Endothelial cell of umbilical vein (primary cell): ENCODE data around the gene OLFM2. TPM values are rescaled to one million over a fixed set of nuclear protein-coding genes. Genes with fewer than 3 reads are reported as not detected.

Experiments used
- BruUV-seq: library from RNA; stranded (reverse); fragments of 400-500 nt; replicated peaks from 2 replicates; lab custom pipeline; 2021; lab: Mats Ljungman, UMichigan
- CTCF ChIA-PET: fragments of 300-600, 350-600 bp; sonication (Branson Sonifier 250); formaldehyde crosslinking; loops from one replicate; lab custom pipeline; 2021; ENCODE audit warnings: antibody characterized with exemption, inconsistent platforms; lab: Charles Lee
- POLR2A ChIA-PET: fragments of 300-600, 350-600 bp; sonication (Branson Sonifier 250); formaldehyde crosslinking; loops from one replicate; lab custom pipeline; 2021; ENCODE audit warnings: antibody characterized with exemption, inconsistent platforms; lab: Charles Lee
- DNase-seq: peaks from one replicate; pipeline ENCODE4 v3.0.0-alpha.2; 2011; ENCODE audit warnings: low read depth, low spot score
- FAIRE-seq: peaks from 2 replicates; lab custom pipeline; 2011; peaks lifted over from hg19 to GRCh38; lab: Jason Lieb, UNC
- H2AFZ ChIP-seq: 2 replicates; pipeline ENCODE4 v1.6.0; 2012; ENCODE audit warnings: low read depth, low read length, control low read depth, inconsistent platforms
- H3K27ac ChIP-seq: 2 replicates; pipeline ENCODE4 v1.5.1; 2011; ENCODE audit warnings: low read depth, mild to moderate bottlenecking, control low read depth, low read length, moderate library complexity; ENCODE audit not compliant: insufficient read depth
- H3K27me3 ChIP-seq, 2 experiments: 2 replicates each; pipeline versions ENCODE4 v1.6.0 to v1.6.1; 2011; ENCODE audit warnings: low read length in 2 of 2, mixed read lengths in 1 of 2; ENCODE audit not compliant: control insufficient read depth in 2 of 2, insufficient read depth in 2 of 2
- H3K36me3 ChIP-seq, 2 experiments: 2 replicates in 1 of 2; 3 replicates in 1 of 2; pipeline ENCODE4 v1.5.1; 2011; ENCODE audit warnings: low read length in 2 of 2, mild to moderate bottlenecking in 1 of 2, moderate library complexity in 1 of 2; ENCODE audit not compliant: control insufficient read depth in 2 of 2, insufficient read depth in 2 of 2; ENCODE audit errors: extremely low read depth in 1 of 2
- H3K4me1 ChIP-seq: 3 replicates; pipeline ENCODE4 v1.5.1; 2011; ENCODE audit warnings: mild to moderate bottlenecking, low read length; ENCODE audit not compliant: control insufficient read depth, insufficient read depth; ENCODE audit errors: extremely low read depth
- H3K4me2 ChIP-seq: 2 replicates; pipeline ENCODE4 v1.6.1; 2011; ENCODE audit warnings: low read length, control low read depth, mixed read lengths; ENCODE audit not compliant: insufficient read depth
- H3K4me3 ChIP-seq, 3 experiments: fragments of 200-600 bp in 1 of 3; sonication (generic), shearing (Covaris generic) in 1 of 3; replicated peaks in 1 of 3; 2 replicates each; pipeline ENCODE4 v1.5.1; 2011 to 2016; ENCODE audit warnings: control low read depth in 3 of 3, low read length in 3 of 3, mild to moderate bottlenecking in 2 of 3, inconsistent platforms in 1 of 3, low read depth in 1 of 3, moderate library complexity in 1 of 3; ENCODE audit not compliant: insufficient read depth in 1 of 3
- H3K79me2 ChIP-seq: 2 replicates; pipeline ENCODE4 v1.6.0; 2012; ENCODE audit warnings: low read length, inconsistent platforms; ENCODE audit not compliant: control insufficient read depth, insufficient read depth
- H3K9ac ChIP-seq: replicated peaks from 2 replicates; pipeline ENCODE3; 2011; ENCODE audit warnings: low read length, control low read depth; ENCODE audit not compliant: insufficient read depth; ENCODE audit errors: extremely low read depth
- H3K9me1 ChIP-seq: replicated peaks from 3 replicates; pipeline ENCODE4 v1.6.0; 2011; ENCODE audit warnings: mild to moderate bottlenecking, low read length; ENCODE audit not compliant: control insufficient read depth, insufficient read depth; ENCODE audit errors: extremely low read depth
- H3K9me3 ChIP-seq: replicated peaks from 2 replicates; pipeline ENCODE4 v1.5.1; 2012; ENCODE audit warnings: low read length, inconsistent platforms; ENCODE audit not compliant: control insufficient read depth, insufficient read depth
- H4K20me1 ChIP-seq: replicated peaks from 2 replicates; pipeline ENCODE3; 2011; ENCODE audit warnings: mild to moderate bottlenecking, low read length; ENCODE audit not compliant: control insufficient read depth, insufficient read depth; ENCODE audit errors: extremely low read depth
- CTCF ChIP-seq, 2 donors: IDR thresholded peaks; 1 replicate in 1 of 2; 2 replicates in 1 of 2; pipeline ENCODE4 v1.5.1; 2011; ENCODE audit warnings: low read length in 2 of 2, mild to moderate bottlenecking in 2 of 2, moderate library complexity in 2 of 2, control low read depth in 1 of 2, inconsistent platforms in 1 of 2, low read depth in 1 of 2; ENCODE audit not compliant: insufficient read depth in 1 of 2; ENCODE audit errors: extremely low read depth in 1 of 2
- EZH2 ChIP-seq: IDR thresholded peaks from 2 replicates; pipeline ENCODE4 v1.6.1; 2012; ENCODE audit warnings: borderline replicate concordance, low read depth, mild to moderate bottlenecking, moderate library complexity, low read length, inconsistent platforms; ENCODE audit not compliant: severe bottlenecking
- FOS ChIP-seq: IDR thresholded peaks from 2 replicates; pipeline ENCODE4 v1.6.1; 2011; ENCODE audit warnings: mild to moderate bottlenecking, low read length, moderate library complexity, borderline replicate concordance; ENCODE audit not compliant: insufficient read depth
- GATA2 ChIP-seq: IDR thresholded peaks from 2 replicates; pipeline ENCODE4 v1.7.0; 2011; ENCODE audit warnings: low read depth, mild to moderate bottlenecking, moderate library complexity, mixed read lengths, low read length; ENCODE audit not compliant: insufficient read length, insufficient read depth
- JUN ChIP-seq: IDR thresholded peaks from 2 replicates; pipeline ENCODE4 v1.6.1; 2011; ENCODE audit warnings: borderline replicate concordance, low read depth; ENCODE audit not compliant: insufficient read length, insufficient read depth
- MAX ChIP-seq: IDR thresholded peaks from 2 replicates; pipeline ENCODE4 v1.6.1; 2011; ENCODE audit not compliant: insufficient read depth, insufficient read length
- MYC ChIP-seq: IDR thresholded peaks from one replicate; pipeline ENCODE4 v1.6.1; 2011; ENCODE audit warnings: mild to moderate bottlenecking, low read depth, low read length
- POLR2A ChIP-seq: IDR thresholded peaks from 2 replicates; pipeline ENCODE4 v1.6.1; 2012; ENCODE audit warnings: low read depth, mild to moderate bottlenecking, control low read depth, low read length
- POLR2AphosphoS5 ChIP-seq: IDR thresholded peaks from 2 replicates; pipeline ENCODE4 v1.6.1; 2012; ENCODE audit warnings: low read depth, mild to moderate bottlenecking, control low read depth, low read length, moderate library complexity; ENCODE audit not compliant: insufficient read depth
- dilution Hi-C: fragments of 300-500 bp; cut with MboI; formaldehyde crosslinking; loops from one replicate; pipeline ENCODE4 v1.15.0; 2019; ENCODE audit warnings: low sequenced_read_pairs; ENCODE audit not compliant: extremely low pct_ligation_motif_present
- intact Hi-C: fragments of 100-400 bp; cut with micrococcal nuclease; formaldehyde crosslinking; loops from one replicate; pipeline ENCODE4 v1.10.0; 2022
- polyA plus RNA-seq, 4 experiments: library from polyadenylated mRNA; depleted of rRNA in 3 of 4; stranded (reverse) in 3 of 4; unstranded in 1 of 4; fragments of >200 nt; gene quantifications; 2 replicates each; pipeline versions ENCODE4 v1.2.1 to v1.2.3, GENCODE V29; 2011 to 2012; ENCODE audit warnings: missing spikeins in 1 of 4
- total RNA-seq: library from RNA; stranded (reverse); gene quantifications from 2 replicates; pipeline ENCODE4 v1.2.3, GENCODE V29; 2021

Gene OLFM2
- total and polyA plus RNA-seq, 2 donors (not counting 3 experiments of a cell fraction or from before 2014, with no cell fraction given), result 0.91 to 1.9 TPM

GRCh38 chr19:9818175-9818733 is 118.1 kb downstream of the OLFM2 start:
- H3K36me3 ChIP-seq, result no peaks in the 10 kb centered on the region
- H3K9me3 ChIP-seq, result no peaks in the 10 kb centered on the region
- BruUV-seq, result TSS peak; percentile 38
- H3K4me2 ChIP-seq, result peak overlapping the region; percentile 85
- intact Hi-C loops (no loop called here), dilution Hi-C loops (no loop called here)
- H3K27ac ChIP-seq, result peak overlapping the region; percentile 56
- H3K4me1 ChIP-seq, result peaks cover 12% of the 10 kb centered on the region
- FAIRE-seq, result no peak
- no peaks in the 10 kb centered on the region for H4K20me1 ChIP-seq
- H3K9ac ChIP-seq, result peak overlapping the region; percentile 88
- TF ChIP-seq CTCF (IDR thresholded peaks at IDR 0.05; ENCODE audit: extremely low read depth in 1 of 2, insufficient read depth in 1 of 2, low read depth in 1 of 2, low read length in 2 of 2), result no peak
- TF ChIP-seq POLR2A, result no peak
- TF ChIP-seq EZH2, result no peak
- no peak for TF ChIP-seq MAX
- no peak for TF ChIP-seq GATA2
- TF ChIP-seq MYC, result no peak
- TF ChIP-seq FOS, result no peak
- TF ChIP-seq JUN, result no peak
- no peak for TF ChIP-seq POLR2AphosphoS5
- peak; percentile 10 for DNase-seq
- ChIA-PET CTCF (interaction anchor here (0.9 kb wide), 1 partner anchor 23 kb away, joined by 3 read pairs; no protein-coding TSS in a partner anchor), POLR2A (interaction anchor here (1.3 kb wide), 1 partner anchor 9 kb away, joined by 5 read pairs; the partner anchor contains the start of gene UBL5)
- peaks cover 28% of the 10 kb centered on the region for H3K79me2 ChIP-seq
- H3K27me3 ChIP-seq, result no peaks in the 10 kb centered on the region
- H3K4me3 ChIP-seq, result peak overlapping the region; percentile 42 to 82 (median 74)
- H3K9me1 ChIP-seq, result no peaks in the 10 kb centered on the region
- H2AFZ ChIP-seq, result peak overlapping the region; percentile 18
